ENCODE results near the gene PRKN. TPM values are rescaled to one million over a fixed set of nuclear protein-coding genes. Genes with fewer than 3 reads are reported as not detected.

Gene PRKN
- total and polyA plus RNA-seq, 10 donors: 0.23 to 14.1 (median 7.0) TPM

DNA sequence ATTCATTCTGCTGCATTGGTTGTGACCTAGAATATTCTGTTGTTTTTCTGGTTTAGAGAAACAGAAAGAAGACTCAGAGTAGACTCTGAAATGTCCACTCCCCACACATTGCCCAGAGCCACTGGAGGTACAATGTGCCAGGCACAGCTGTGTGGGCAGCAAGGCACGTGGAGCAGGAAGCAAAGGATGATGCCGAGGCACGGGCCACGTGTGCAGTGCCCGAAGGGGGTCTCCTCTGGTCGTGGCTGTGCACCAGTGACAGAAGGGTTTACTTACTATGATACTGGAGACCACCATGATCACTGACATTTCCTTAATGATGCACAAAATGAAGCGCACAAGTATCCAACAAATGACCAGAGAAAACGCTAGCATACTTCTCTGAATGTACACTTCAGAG lies 488.9 kb downstream of the PRKN start:
- intact Hi-C loops (cut with DNase I; ENCODE audit: low total_unique reads): no loop called here
- H3K4me1 ChIP-seq: no peaks in the 10 kb centered on the region
- no peak for TF ChIP-seq POLR2A (IDR thresholded peaks at IDR 0.05)
- TF ChIP-seq, protein P1, sequence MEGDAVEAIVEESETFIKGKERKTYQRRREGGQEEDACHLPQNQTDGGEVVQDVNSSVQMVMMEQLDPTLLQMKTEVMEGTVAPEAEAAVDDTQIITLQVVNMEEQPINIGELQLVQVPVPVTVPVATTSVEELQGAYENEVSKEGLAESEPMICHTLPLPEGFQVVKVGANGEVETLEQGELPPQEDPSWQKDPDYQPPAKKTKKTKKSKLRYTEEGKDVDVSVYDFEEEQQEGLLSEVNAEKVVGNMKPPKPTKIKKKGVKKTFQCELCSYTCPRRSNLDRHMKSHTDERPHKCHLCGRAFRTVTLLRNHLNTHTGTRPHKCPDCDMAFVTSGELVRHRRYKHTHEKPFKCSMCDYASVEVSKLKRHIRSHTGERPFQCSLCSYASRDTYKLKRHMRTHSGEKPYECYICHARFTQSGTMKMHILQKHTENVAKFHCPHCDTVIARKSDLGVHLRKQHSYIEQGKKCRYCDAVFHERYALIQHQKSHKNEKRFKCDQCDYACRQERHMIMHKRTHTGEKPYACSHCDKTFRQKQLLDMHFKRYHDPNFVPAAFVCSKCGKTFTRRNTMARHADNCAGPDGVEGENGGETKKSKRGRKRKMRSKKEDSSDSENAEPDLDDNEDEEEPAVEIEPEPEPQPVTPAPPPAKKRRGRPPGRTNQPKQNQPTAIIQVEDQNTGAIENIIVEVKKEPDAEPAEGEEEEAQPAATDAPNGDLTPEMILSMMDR (IDR thresholded peaks at IDR 0.05 in 8 of 11, conservative IDR thresholded peaks at IDR 0.05 in 3 of 11): no peak
- no peak for TF ChIP-seq POLR2AphosphoS5 (IDR thresholded peaks at IDR 0.05)

DNA sequence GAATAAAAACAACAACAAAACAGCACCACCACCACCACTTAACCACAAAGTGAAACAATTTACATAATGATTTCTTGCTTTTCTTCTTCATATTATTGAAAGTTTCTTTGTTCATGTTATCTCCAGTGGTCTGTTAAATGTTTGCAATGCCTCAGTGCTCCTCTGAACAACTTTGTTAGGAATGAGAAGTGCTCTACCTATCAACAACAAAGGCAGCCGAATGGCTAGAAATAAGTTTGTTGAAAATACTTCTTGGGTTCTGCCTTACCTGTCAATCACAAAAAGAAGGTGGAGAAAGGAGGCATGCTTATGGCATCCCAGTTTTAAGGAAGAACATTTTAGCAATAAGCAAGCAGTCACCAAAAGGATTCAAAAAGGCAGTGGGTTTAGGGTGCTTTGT lies 490.2 kb downstream of the PRKN start:
- TF ChIP-seq POLR2A (IDR thresholded peaks at IDR 0.05): no peak
- no peak for TF ChIP-seq POLR2AphosphoS5 (IDR thresholded peaks at IDR 0.05)
- TF ChIP-seq, protein P1 (IDR thresholded peaks at IDR 0.05 in 8 of 11, conservative IDR thresholded peaks at IDR 0.05 in 3 of 11): no peak
- Histone ChIP-seq H3K27ac (no peak overlapping the region), H3K27me3 (replicated peaks in 1 of 7) (no peaks in the 10 kb centered on the region), H3K4me1 (no peaks in the 10 kb centered on the region), H3K36me3 (no peaks in the 10 kb centered on the region), H3K9me3 (no peaks in the 10 kb centered on the region), H3K4me3 (no peak overlapping the region)
- intact Hi-C loops (cut with DNase I; ENCODE audit: low total_unique reads): no loop called here
- WGBS, 5 donors: 87 to 98% (median 91%) methylated on average over 1 of the region's 1 CpG
- DNase-seq: no peak

More for the DNA sequence above, 488.9 kb downstream of the PRKN start:
- Histone ChIP-seq H3K27me3 (replicated peaks in 1 of 7) (no peaks in the 10 kb centered on the region), H3K27ac (no peak overlapping the region), H3K9me3 (no peaks in the 10 kb centered on the region), H3K36me3 (no peaks in the 10 kb centered on the region), H3K4me3 (no peak overlapping the region)
- WGBS, 5 donors: 85 to 93% (median 88%) methylated on average over 8 of the region's 8 CpGs
- DNase-seq: no peak

DNA sequence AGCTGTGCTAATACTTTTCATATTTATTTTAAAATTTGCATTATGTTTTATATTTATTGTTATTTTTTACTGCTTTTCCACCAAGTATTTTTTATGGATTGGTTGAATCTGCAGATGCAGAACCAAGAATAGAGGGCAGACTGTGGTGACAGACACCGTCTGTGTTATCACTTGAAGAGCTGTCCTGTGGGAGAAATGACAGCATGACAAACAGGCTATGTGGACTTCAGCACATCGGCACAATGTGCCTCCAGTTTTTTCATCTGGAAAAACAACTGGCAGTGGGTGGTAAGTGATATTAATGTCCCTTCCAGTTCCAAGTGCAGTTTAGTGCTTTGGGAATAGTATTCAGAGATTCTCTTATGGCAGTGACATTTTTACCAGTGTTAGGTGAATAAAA lies 492.9 kb downstream of the PRKN start:
- Histone ChIP-seq H3K4me3 (no peak overlapping the region), H3K27ac (no peak overlapping the region), H3K27me3 (replicated peaks in 1 of 7) (no peaks in the 10 kb centered on the region), H3K9me3 (no peaks in the 10 kb centered on the region), H3K4me1 (no peaks in the 10 kb centered on the region), H3K36me3 (no peaks in the 10 kb centered on the region)
- 78 to 89% (median 79%) methylated on average over 2 of the region's 2 CpGs for WGBS, 5 donors
- intact Hi-C loops (cut with DNase I; ENCODE audit: low total_unique reads): no loop called here
- DNase-seq: no peak
- TF ChIP-seq POLR2A (IDR thresholded peaks at IDR 0.05): no peak
- TF ChIP-seq, protein P1 (IDR thresholded peaks at IDR 0.05 in 8 of 11, conservative IDR thresholded peaks at IDR 0.05 in 3 of 11): no peak
- no peak for TF ChIP-seq POLR2AphosphoS5 (IDR thresholded peaks at IDR 0.05)

DNA sequence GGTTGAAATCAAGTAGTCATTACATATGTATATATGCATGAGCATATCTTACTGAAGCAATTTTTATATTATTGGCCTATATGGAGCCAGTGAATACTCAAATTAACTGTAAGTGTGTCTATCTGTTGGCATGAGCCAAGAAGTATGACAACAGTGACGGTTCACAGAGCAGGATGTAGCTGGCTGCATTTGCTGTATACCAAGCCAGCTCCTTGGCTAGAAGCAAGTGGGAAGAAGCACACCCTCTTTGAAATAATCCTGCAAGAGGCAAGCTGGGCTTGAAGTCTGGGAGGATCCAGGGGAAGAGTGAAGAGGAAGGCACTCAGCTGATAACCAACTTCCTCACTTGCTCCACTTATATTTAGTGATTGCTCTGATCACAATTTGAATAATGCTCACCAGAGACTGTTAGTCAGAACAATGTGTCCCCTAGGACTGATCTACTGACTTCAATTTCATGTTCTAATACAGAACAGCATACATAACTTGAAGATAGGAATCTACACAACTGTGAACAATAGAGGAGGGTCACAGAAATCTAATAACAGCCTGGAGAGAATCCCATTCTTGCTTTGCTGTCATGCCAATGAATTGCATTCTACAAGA lies 497.3 kb downstream of the PRKN start:
- TF ChIP-seq, protein P1 (IDR thresholded peaks at IDR 0.05 in 8 of 11, conservative IDR thresholded peaks at IDR 0.05 in 3 of 11): no peak
- TF ChIP-seq POLR2A (IDR thresholded peaks at IDR 0.05) (no peak), POLR2AphosphoS5 (IDR thresholded peaks at IDR 0.05) (no peak)

More for the DNA sequence above, 497.3 kb downstream of the PRKN start:
- peaks cover 0 to 5% (median 0%) of the 10 kb centered on the region in 8 donors for H3K9me3 ChIP-seq
- no peaks in the 10 kb centered on the region for H3K4me1 ChIP-seq
- H3K36me3 ChIP-seq: no peaks in the 10 kb centered on the region
- no peaks in the 10 kb centered on the region for H3K27me3 ChIP-seq (replicated peaks in 1 of 7)
- 25 to 71% (median 56%) methylated on average over 1 of the region's 1 CpG for WGBS, 5 donors
- DNase-seq: no peak
- no peak overlapping the region for H3K27ac ChIP-seq
- intact Hi-C loops (cut with DNase I; ENCODE audit: low total_unique reads): no loop called here
- H3K4me3 ChIP-seq: no peak overlapping the region
